ENCODE results near the gene ESRRB. TPM values are rescaled to one million over a fixed set of nuclear protein-coding genes. Genes with fewer than 3 reads are reported as not detected.

The ESRRB gene
- total RNA-seq, 1 donor from 2014 or later = 8.0 TPM

GRCh38 chr14:76541594-76542219 lies 165.8 kb downstream of the ESRRB start:
- peak; percentile 17 for DNase-seq

- peak; percentile 70 for DNase-seq
Observed at GRCh38 chr14:76546426-76547221, 170.7 kb downstream of the ESRRB start.

- DNase-seq = no peak
Observed at GRCh38 chr14:76547831-76548230, 171.9 kb downstream of the ESRRB start.

- no peak for DNase-seq
Observed at GRCh38 chr14:76550534-76550933, 174.6 kb downstream of the ESRRB start.

GRCh38 chr14:76551116-76551515 lies 175.2 kb downstream of the ESRRB start:
- DNase-seq = no peak

Other genes starting within 250 kb of the ESRRB start
- 76.6 TPM for gene GPATCH2L, start 224.2 kb upstream of the ESRRB start, total RNA-seq